SKM-1 (cell line): ENCODE measurements around the gene FITM1.
A peak's percentile ranks its signal among the peaks of the same experiment; 100 is the strongest.

Source experiments
- DNase-seq: peaks from one replicate; lab custom pipeline; 2025; ENCODE audit not compliant: unreplicated experiment; lab: John Stamatoyannopoulos, UW

FITM1 gene

DNA sequence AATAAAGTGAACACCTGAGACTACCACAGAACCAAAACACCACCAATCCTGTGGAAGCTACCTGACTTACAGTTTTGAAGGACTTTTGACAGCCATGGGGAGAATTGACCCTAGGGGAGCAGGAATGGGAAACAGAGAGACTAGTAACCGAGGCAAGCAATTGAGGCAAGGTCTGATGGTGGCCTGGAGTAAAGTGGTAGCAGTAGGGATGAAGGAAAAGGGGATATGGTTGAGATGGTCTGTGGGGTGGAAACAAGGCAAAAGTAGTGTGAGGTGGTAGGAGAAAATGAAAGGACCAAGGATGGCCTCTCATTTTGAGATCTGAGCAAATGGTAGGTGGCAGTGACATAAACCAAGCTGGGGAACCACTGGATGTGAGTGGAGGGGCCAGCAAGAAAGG is 26.4 kb downstream of the FITM1 start:
- DNase-seq: no peak

DNA sequence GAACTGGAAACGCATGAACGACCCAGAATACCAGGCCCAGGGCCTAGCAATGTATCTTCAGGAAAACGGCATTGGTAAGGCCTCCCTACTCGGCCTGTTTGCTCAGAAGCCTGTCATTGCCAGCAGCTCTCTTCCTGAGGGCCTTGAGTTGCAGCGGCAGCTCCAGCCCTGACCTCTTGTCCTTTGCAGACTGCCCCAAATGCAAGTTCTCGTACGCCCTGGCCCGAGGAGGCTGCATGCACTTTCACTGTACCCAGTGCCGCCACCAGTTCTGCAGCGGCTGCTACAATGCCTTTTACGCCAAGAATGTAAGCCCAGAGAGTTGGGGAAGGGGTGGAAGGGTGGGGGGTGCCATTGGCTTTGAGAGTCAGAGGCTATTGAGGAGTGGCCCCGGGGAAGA is 26.9 kb downstream of the FITM1 start:
- DNase-seq: no peak

DNA sequence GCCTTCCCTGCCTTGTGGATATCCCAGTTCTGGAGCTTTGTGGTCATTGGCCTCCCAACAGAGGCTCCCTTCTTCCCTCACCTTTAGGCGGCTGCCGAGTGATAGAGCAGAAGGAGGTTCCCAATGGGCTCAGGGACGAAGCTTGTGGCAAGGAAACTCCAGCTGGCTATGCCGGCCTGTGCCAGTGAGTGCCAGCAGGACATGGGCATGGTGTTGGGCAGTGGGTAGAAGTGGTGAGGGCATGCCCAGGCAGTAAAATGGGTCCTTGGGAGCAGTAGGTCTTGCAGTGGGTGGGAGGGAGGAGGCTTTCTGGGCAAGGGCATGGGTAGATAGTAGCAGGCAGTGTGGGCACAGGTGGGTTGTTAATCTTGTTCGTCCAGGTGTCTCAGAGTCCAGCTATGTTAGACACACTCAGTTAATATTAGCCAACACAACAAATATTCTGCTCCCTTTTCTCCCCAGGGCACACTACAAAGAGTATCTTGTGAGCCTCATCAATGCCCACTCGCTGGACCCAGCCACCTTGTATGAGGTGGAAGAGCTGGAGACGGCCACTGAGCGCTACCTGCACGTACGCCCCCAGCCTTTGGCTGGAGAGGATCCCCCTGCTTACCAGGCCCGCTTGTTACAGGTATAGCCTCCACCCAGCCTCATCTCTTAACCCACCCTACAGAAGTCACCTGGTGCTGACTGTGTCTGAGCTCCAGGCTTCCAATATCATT is 29.5 kb downstream of the FITM1 start:
- no peak for DNase-seq

DNA sequence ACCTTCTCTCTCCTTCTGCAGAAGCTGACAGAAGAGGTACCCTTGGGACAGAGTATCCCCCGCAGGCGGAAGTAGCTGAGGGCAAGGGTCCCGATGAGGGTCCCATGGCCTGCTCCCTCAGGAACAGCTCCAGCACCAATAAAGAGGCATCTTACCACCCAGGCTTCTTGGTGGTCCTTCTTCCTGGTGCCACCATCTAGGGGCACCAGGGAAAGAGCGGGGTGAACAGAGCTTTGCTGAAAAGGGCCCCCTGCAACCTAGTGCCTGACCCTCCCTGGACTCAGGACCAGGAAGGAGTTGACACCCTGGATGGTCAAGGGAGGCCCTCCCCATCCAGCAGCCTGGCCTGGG is 30.0 kb downstream of the FITM1 start:
- DNase-seq: no peak

DNA sequence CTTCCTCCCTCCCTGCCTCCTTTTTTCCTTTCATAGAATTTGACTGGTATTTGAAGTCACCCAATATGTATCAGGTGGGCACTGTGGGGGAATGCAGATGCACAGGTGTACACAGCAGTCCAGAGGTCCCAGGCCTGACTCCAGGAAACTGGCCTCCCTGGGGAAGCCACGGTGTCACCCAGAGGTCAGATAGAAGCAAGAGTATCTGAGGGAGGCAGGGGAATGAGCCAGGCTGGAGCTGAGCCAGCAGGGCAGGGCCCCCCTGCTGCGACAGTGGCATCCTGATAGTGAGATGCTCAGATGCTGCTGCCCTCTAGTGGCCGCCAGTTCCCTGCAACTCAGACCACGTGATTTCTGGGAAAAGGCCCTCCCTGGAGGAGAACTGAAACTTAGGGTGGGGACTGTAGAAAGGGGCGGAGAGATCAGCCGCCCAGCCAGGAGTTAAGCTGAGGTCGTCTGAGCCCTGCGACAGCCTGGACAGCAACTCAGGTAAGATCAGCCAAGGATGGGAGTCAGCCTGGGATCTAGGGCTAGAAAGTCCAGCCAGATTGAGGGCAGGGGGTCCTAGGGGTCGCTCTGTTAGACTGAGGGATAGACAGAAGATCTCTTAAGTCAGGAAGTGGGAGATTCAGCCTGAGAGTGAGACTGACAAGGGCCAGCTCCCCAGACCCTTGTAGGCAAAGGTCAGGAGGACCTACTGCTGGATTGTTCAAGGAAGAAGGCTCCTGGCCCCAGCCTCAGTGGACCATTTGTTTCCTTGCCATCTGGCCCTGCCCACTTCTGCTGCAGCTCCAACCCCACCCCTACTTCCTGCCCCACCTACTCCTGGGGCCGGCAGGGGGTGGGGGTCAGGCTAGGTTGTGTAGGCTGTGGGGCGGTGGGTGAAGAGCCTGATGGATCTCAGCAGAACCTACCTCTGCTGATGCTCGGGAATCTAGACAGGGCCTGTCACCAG is 30.7 kb downstream of the FITM1 start, which contains the start of gene IRF9:
Gene IRF9, plus strand, starts transcription at position 416 of the 955 bp plus-strand sequence. CDS start 880 bp downstream, outside the sequence.
- DNase-seq: peak; percentile 67

GRCh38 chr14:24162093-24162492 is 31.6 kb downstream of the FITM1 start:
- DNase-seq: no peak

DNA sequence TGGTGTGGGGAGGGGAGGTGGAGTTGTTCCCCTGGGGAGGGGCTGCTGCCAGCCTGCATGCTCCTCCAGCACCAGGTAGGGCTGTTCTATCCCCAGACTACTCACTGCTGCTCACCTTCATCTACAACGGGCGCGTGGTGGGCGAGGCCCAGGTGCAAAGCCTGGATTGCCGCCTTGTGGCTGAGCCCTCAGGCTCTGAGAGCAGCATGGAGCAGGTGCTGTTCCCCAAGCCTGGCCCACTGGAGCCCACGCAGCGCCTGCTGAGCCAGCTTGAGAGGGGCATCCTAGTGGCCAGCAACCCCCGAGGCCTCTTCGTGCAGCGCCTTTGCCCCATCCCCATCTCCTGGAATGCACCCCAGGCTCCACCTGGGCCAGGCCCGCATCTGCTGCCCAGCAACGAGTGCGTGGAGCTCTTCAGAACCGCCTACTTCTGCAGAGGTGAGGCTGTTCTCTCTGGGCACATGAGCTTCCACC is 34.1 kb downstream of the FITM1 start:
- no peak for DNase-seq

GRCh38 chr14:24165785-24166184 is 35.3 kb downstream of the FITM1 start:
- DNase-seq: no peak

GRCh38 chr14:24167469-24168114 is 37.1 kb downstream of the FITM1 start:
- no peak for DNase-seq

- no peak for DNase-seq
These were observed 41.2 kb downstream of the FITM1 start, which contains the start of gene REC8 for GRCh38 chr14:24171422-24172260. Gene REC8 (plus strand): TSS chr14:24172080. CDS start chr14:24172553, 473 bp downstream.

GRCh38 chr14:24172261-24172860 is 41.9 kb downstream of the FITM1 start:
- no peak for DNase-seq

DNA sequence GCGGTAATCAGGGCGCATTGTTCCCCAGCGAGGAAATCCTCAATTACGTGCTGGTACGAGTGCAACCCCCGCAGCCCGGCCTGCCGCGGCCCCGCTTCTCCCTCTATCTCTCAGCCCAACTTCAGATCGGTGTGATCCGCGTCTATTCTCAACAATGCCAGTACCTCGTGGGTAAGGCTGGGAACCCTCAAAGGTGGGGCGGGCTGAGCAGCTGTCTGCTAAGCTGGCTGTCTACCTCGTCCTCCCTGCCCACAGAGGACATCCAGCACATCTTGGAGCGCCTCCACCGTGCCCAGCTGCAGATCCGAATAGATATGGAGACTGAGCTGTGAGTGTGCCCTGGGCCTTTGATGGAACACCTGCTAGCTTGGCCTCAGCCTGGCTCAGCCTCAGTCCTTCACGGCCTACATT is 42.4 kb downstream of the FITM1 start:
- no peak for DNase-seq

- no peak for DNase-seq
These were observed 46.1 kb downstream of the FITM1 start for GRCh38 chr14:24176599-24176998.

DNA sequence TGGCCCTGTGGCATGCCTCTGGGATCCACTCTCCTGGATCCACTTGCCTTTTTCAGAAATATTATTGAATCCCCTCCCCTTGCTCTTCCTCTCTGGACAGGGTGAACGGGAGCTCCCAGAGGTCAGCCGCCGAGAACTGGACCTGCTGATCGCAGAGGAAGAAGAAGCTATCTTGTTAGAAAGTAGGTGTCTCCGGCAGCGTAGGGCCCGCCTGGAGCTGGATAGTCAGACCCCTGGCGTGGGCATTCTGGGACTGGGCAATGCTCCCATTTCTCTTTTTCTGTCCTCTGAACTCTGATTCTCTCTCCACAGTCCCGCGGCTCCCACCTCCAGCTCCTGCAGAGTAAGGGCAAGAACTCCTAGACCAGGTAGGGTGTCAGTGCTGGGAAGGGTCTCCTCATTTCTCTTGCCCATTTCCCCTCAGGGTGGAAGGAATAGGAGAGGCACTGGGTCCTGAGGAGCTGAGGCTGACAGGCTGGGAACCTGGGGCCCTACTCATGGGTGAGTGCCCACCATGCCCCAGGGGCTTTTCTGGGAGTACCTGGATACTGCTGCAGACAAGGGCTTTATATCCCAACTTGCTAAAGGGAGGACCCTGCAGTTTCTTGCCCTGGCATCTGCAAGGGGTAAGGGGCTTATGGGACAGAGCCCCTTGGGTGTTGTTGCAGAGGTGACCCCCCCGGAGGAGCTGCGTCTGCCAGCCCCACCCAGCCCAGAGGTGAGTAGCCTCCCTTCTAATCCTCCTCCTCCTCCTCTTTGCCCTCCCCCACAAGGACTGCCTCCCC is 46.8 kb downstream of the FITM1 start:
- DNase-seq: no peak

- no peak for DNase-seq
These were observed 47.4 kb downstream of the FITM1 start for GRCh38 chr14:24177891-24178290.

DNA sequence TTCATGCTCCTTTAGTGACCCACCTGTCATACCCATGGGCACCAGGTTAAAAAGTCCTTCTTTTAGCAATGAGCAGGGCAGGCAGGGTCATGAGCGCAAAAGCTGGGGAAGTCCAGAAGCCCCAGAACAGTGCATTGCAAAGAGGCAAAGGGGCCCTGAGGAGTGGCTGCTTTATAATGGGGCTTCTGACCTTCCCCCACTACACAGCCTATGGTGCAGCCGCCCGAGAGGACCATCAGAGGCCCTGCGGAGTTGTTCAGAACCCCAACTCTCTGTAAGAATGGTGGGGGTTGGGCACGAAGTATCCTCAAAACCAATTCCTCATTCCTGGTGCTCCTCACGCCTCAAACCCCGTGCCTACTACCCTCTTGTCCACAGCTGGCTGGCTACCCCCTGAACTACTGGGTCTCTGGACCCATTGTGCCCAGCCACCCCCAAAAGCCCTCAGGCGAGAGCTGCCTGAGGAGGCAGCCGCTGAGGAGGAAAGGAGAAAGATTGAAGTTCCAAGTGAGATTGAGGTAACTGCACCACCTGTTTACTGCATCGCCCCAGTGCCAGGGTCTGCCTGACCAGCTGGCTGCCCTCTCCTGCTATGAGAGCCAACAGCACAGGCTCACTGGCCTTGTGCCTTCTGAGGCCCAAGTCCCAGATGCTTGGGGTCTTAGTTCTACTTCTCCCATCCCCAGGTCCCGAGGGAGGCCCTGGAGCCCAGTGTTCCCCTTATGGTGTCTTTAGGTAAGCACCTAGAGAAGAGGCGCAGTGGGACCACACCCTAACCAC is 48.1 kb downstream of the FITM1 start:
- DNase-seq: no peak

DNA sequence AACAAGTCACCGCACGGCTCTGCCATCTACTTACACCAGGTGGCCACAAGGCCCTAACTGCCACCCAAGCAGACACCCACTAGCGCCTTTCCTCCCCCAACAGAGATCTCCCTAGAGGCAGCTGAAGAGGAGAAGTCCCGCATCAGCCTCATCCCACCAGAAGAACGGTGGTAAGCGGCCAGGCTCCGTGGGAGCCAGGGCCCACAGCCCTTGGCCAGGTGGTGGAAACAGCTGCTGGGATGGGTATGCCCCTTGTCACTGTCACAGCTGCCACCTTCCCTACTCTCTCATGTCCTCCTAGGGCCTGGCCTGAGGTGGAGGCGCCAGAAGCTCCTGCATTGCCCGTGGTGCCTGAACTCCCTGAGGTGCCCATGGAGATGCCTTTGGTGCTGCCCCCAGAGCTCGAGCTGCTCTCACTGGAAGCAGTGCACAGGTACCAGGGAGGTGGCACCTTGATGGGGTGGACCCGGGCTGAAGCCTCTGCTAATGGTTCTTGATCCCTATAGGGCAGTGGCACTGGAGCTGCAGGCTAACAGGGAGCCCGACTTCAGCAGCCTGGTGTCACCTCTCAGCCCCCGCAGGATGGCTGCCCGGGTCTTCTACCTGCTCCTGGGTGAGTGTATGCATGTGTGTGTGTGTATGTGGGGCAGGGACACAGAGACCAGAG is 49.0 kb downstream of the FITM1 start:
- no peak for DNase-seq
